ENCODE measurements around the gene TIE1. TPM values are rescaled to one million over a fixed set of nuclear protein-coding genes. Genes with fewer than 3 reads are reported as not detected.
A peak's percentile ranks its signal among the peaks of the same experiment; 100 is the strongest.

TIE1 gene
- total RNA-seq, 1 experiment from 2014 or later: 139 TPM

DNA sequence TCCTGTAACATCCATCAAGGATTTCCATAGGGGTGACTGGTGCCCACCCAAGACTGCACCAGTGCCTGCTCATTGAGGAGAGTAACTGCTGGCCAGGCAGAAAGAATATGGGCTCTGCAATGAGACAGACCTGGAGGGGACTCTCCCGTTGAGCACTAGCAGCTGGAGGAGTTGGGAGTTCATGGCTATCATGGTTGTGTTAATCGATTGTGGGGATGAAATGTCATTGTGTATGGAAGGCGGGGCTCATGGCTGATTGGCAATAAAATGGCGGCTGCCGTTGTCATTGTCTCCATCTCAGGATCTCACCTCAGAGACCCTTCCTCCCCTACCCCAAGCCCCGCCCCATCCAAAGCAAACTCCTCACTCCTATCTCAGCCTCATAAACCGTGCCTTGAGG is 27.1 kb upstream of the TIE1 start:
- no peak for DNase-seq (ENCODE audit: low read depth)

DNA sequence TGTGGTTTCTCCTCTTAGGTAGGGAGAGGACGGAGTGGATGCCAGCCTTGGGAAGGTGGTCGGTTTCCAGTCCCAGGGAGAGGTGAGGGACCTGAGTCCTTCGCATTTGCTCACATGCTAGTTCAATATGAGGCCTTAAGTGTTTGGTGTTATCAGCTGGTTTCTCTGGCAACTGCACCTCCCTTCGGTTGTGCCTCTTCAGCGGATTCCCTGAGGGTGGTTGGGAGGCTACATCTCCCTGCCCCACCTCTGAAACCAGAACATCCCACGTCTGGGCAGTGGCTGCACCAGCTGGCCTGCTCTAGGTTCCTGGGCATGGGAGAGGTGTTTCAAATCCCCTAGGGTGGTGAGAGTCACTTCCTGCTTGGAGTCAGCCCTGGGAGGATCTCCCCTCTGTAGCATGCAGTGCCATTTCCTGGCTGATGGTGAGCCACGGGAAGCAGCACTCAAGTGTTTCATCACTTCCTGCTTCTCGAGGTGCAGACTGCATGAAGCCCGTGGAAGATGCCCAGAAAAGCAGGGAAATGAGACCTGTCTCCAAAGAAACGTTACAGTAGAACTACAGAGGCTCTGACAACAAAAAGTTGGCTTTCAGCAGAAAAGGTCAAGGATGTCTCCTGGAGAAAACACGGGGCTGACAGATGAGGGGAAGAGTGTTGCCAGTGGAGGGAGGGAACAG is 26.5 kb upstream of the TIE1 start:
- peak; percentile 86 for DNase-seq (ENCODE audit: low read depth)

DNA sequence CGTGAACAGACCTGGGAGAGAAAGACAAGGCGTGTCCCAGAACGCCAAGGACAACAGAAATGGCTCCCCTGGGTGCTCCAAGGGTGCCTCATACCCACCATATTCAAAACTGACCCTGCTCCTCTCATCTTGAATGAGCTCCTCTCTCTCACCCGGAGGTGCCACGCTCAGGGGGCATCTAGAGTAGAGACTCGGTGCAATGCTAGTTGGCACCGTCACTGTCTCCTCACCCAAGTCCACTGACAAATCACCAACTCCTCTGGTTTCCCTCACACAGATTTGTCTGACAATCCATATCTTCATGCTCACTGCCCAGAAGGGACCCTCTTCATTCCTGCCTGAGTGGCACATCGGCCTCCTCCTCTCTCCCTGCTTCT is 26.0 kb upstream of the TIE1 start:
- no peak for DNase-seq (ENCODE audit: low read depth)

DNA sequence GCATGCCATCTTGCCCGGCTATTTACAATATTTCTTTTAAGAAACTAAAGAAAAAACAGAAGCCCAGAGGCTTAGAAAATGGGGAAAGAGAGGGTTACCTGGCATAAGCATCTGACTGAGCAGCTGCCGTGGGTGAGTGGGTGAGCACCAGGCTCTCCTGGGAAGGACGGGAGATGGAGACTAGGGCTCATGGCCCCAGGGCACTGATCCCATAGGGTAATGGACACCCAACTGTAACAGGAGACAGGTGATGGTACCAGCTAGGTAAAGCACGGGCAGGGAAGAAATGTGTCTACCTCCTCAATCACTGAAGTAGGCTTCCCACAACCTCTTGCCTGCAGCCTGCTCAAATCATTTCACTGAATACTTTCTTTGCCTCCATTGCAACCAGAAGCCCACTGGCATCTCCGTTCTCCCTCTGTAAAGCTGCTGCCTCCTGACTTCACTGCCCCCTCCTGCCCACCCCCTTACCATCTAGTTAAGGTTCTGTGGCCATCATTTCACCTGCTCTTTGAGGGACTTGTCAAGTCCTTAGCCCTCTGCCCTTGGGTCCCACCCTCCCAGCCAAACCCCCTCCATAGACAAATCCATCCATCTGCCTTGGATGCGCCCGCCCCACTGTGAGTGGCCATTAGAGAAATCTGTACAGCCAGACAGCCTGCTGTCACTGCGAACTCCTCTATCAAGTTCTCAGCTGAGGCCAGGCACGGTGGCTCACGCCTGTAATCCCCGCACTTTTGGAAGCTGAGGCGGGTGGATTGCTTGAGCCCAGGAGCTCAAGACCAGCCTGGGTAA is 24.8 kb upstream of the TIE1 start:
- no peak for DNase-seq (ENCODE audit: low read depth)

DNA sequence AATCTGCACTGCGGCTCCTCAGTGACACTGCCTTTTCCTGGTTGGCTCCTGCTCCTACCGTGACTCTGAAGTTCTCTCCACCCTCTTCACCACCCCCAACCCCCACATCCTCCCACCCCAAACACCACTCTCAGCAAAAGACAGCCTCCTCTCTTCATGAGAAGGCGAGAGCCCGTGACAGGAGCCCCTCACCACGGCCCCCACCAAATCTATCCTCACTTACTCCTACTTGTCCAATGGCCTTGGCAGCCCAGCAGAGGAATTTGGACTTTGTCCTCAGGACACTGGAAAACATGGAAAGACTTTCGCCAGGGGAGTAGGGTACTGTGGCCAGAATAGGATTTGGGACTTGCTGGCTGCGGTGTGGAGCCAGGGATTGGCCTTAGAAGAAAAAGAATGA is 24.1 kb upstream of the TIE1 start:
- DNase-seq (ENCODE audit: low read depth): no peak

DNA sequence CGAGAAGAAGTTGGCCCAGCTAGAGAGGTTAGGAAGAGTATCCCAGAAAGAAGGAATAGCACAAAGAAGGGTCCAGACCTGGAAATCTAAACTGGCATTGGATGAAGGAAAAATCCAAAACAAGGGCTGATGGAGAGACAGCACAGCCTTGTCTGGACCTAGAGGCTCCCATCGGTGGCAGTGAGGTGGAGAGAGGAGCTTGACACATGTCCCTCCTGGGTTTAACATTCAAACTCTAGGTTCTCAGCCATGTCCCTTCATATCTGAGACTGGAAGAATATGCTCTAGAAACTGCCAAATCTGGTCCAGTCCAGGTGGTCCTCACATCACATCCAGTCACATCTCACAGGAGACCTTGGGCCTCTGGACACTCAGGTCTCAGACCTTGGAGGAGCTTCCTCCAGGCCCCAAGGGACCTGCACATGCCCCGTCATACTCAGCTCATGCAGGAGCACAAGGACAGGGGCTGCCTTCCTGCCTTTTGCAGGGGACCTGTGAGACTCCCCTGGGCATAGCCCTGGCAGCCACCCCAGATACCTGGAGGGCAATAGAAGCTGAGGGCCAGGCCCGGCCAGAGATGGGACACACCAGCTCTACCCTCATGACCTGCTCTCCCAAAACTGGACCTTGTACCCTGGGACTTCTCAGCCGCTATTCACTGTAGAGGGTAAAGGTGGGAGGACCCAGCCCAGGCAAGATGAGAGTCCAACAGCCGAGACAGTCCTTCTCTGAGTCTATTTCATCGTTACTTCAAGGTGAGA is 23.5 kb upstream of the TIE1 start:
- DNase-seq (ENCODE audit: low read depth): no peak

DNA sequence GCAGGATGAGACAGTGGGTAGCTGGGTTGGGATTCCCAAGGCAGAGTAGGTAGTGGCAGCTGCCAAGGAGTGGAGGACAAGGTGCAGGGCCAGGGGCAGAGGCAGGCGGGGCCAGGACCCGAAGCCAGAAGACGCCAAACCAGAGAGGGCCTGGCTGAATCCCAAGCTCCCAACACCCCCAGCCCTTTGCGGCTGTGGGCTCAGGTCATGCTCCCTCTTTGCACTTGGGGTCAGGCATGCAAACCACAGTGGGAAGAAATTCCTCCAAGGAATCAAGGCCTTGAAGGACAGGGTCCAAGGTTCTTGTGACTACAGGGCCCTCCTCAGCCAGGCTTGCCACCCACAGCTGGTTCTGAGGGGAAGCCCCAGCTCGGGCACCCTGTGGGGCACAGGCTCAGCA is 21.6 kb upstream of the TIE1 start:
- DNase-seq (ENCODE audit: low read depth): no peak

DNA sequence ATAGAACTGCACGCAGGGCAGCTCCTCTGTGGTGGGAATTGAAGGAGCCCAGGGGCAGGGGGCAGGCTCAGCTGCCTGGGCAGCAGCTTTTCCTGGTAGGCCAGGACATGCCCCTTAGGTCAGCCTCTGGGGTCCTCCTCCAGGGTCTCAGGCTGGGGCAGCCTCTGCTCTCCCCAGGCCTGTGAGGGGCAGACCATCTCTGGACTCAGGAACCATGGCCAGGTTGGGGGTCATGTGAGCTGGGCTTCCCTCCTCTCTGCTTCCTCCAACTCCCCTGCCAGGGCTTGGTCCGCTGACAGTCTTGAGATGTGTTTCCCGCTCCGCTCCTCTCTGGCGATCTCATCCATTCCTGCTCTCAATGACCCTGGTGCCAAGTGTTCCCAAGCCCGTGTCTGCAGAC is 21.1 kb upstream of the TIE1 start:
- DNase-seq (ENCODE audit: low read depth): no peak

DNA sequence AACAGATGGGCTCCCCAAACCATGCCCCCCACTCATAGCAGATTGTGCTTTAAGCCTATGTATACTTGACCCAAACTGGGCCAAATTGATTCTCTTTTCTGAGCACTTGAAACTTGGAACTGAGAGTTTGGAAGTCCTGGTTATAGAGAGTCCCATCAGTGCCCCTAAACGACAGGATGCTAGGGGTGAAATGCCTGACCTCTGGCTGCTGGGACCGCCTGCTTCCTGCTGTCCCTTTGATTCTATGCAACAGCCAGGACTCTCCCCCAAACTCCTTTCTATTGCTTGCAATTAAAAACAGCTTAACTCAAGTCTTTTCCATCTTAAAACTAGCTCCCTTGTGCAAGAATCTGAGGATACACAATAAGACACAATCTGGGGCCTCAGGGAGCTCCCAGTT is 20.1 kb upstream of the TIE1 start:
- no peak for DNase-seq (ENCODE audit: low read depth)

DNA sequence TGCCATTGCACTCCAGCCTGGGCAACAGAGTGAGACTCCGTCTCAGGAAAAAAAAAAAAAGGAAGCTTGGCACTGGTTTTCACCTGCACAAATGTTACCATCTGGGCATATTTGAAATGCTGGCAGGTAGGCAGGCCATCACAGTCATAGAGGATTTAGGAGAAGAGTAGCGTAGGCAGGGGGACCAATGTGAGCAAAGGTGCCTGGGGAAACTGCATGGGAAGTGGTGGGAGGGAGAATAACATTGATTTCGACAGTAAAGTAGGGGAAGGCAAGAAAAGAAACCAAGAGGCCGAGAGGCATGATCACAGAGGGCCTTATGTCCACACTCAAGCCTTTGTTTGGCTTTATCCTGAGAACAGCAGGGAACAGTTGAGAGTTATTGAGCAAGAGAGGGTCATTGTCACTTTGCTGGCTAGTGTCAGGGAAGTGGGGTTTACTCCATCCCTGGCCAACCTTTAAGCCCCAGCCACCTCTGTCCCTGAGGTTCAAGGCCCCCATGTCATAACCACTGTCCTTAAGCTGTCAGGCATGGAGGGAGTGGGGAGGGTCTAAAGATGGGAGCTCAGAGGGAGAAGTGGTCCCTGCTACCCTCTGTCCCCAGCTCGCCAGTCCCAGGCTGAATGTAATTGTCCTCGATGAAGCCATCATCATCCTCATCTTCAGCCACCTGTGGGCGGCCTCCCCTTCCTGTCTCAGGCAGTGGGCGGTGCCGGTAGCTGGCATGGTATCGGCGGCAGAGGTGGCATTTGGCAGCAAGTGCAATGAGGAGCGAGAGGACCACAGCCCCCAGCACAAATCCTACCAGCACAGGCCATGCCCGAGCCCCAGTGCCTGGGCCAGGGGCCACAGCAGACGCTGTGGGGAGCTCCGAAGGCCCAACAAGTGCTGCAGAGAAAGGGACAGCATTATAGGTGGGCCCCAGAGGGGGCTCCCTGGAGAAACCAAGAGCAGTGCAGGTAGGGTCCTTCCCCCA is 18.3 kb upstream of the TIE1 start:
- DNase-seq (ENCODE audit: low read depth): no peak

DNA sequence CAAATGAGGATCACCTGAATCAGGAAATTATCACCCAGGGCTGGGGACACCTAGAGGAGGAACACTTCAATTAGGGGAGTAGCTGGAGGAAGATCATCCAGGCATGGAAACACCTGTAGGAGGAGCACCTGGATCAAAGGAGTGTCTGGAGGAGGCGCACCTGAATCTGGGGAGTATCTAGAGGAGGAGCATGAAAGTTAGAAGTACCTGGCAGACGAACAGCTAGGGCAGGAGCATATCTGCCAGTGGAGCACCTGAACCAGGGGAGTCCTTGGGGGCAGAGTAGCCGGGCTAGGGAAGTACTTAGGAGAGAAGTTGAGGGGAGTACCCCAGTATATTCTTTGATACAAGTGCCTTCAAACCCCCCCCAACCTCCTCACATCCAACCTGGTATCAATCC is 16.7 kb upstream of the TIE1 start:
- DNase-seq (ENCODE audit: low read depth): no peak

DNA sequence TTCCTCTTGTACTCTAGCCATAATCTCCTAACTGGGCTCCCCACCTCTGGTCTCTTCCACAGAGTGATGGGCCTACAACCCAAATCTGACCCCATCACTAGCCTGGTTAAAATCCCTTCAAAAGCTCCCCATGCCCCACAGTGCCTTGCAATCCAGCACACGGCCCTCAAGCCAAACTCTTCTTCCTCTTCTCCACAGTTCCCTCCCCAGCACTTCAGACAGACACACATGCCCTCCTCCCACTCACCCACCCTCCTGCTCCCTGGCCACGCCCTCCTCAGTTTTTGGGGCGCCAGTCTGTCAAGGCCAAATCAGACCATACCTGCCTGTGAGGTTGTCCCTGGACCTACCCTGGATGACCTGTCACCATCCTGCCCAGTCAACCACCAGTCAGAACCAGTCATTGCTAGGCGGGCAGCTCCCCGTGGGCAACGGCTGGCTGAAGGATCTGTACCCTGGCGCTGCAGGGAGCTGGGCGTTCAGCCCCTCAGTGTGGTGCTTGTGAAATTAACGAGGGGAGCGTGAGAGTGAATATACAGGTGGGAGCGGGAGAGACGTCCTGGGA is 16.2 kb upstream of the TIE1 start:
- no peak for DNase-seq (ENCODE audit: low read depth)

DNA sequence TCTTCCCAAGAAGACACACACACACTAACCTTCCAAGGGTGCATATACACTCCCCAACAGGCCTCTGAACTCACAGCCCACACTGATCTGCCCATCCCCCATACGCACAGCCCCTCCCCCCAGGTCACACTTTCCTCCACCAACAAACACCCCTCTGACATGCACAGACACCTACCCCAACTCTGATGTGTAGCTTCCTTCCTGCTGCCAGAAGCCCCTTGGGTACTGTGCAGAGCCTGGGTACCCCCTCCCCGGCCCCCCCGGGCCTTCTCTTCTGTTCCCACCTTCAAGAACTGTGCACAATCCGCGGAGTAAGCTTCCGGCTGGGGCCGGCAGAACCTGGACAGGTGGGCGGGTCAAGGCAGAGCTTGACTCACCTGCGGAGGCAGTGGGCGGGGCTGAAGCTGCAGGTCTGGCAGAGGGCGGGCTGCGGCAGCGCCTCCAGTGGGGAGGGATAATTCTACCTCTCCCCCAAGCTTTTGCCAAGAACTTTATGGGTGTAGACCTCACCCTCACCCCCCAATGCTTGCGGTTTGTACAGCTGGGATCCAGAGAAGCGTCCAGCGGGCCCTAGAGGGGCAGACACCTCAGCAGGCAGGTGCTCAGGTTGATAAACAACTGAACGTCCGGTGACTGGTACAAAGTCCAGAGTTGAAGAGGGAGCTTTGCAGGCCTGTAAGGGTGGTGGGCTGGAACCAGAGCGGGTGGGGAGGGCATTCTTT is 15.4 kb upstream of the TIE1 start, which contains the start of gene C1orf210:
C1orf210 (minus strand) TSS at position 313 of the 722 bp plus-strand sequence. CDS start 2,311 bp downstream, outside the sequence.
- DNase-seq (ENCODE audit: low read depth): no peak

DNA sequence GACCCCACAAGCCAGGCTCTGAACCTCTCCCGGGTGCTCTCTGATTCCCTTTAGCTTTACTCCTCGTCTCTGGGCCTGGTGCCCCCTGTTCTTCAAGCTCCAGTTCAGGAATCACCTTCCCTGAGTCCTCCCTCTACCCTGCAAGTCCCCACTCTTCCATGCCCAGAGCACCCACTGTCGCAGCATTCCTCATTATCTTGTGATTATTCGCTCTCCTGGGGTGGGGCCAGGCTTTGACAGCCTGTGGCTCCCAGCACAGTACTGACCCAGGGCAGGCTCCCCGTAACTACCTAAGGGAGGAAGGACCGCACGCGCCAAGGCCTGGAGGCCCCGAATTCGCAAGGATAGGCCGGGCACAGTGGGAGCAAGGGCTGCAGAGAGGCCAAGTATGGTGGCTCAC is 14.7 kb upstream of the TIE1 start:
- no peak for DNase-seq (ENCODE audit: low read depth)

DNA sequence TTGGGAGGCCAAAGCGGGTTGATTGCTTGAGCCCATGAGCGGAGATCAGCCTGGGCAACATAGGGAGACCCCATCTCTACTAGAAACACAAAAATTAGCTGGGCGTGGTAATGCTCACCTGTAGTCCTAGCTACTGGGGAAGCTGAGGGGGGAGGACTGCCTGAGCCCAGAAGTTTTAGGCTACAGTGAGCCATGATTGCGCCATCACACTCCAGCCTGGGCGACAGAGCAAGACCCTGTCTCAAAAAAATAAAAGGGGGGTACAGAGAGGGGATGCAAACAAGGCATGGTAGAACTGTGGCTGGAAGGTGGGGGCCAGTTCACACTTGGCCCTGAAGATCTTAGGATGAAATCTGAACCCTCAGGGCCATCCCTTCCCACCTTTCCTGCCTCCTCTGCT is 14.2 kb upstream of the TIE1 start:
- no peak for DNase-seq (ENCODE audit: low read depth)

DNA sequence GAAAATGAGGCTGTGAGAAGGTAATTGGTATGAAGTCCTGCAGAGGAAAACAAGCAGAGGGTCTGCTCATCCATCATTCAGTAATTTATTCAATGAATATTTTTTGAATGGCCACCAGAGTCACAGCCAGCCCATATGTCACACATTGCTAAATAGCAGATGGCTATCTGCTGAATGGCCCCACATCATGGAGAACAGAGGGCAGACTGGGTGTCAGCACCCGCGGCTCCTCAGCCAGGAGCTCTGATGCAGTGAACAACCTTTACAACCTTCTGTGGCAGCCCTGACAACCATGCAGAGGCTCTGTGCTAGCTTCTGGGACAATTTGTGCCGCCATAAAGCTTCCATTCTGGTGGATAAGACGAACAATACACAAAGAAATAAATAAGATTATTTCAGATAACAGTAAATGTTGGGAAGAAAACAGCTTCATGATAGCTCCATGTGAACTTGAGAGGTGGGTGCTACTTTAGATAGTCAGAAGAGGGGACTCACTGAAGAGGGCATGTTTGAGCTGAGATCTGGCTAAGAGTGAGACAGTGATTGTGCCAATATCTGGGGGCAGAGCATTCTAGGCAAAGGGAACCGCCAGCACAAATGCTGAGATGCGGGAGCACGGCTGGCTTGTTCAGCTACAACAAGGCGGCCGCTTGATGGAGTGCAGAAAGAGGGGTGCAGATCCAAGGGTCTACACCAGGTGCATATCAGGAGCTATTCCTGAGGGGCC is 12.6 kb upstream of the TIE1 start:
- DNase-seq (ENCODE audit: low read depth): no peak

DNA sequence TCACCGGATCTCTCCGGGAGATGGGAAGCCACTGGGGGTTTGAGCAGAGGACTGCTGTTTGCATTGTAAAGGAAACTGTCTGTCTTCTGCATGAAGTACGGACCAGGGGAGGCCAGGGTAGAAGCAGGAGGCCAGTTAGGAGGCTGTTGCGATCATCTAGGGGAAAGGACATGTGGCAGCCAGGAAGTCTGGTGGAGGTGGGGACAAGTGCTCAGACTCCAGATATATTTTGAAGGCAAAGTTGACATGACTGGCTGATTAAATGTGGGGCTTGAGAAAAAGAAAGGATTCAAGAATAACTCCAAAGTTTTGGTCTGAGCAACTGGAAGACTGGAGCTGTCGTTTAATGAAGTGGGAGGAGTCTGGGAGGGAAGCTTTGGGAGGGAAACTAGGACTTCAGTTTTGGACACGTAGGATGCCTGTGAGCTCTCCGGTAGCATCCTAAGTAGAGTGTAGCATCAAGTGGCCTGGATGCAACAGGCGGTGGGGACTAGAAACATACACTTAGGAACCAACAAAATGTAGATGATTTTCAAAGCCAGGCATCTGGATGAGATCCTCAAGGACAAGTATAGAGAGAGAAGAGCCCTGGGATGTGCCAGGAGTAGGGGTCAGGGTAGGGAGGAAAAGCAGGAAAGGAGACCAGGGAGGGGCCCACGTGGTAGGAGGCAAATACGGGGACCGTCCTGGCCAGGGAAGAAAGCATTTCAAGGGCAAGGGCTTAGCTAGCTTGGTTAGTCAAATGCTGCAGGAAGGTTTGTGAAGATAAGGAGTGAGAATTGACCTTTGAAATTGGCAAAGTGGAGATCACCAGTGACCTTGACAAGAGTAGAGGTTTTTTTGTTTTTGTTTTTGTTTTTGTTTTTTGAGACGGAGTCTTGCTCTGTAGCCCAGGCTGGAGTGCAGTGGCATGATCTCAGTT is 11.7 kb upstream of the TIE1 start:
- no peak for DNase-seq (ENCODE audit: low read depth)

DNA sequence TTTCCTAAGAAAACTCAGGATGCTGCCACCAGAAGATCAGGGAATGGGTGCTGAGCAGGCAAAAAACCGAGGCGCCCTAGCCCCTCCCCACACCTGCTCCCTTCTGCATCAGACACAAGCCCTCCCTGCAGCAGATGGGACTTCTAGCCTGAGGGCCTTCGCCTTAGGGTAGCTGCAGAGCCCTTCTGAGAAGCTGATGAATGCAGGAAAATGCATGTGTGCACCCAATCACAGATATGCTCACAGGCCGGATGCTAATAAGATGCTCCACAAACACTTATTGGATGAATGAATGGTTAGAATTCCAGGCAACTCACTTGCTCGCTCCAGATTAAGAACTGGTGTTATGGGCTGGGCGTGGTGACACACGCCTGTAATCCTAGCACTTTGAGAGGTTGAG is 8.6 kb upstream of the TIE1 start:
- DNase-seq (ENCODE audit: low read depth): no peak

Measured in HT1080 (cell line).